Prostate gland (tissue), 2 donors: ENCODE data around the gene IP6K2. TPM values are rescaled to one million over a fixed set of nuclear protein-coding genes. Genes with fewer than 3 reads are reported as not detected.

Experiments used
- DNase-seq: peaks from one replicate; pipeline ENCODE4 v3.0.0-alpha.2; 2019; ENCODE audit warnings: low spot score
- H3K27ac ChIP-seq, 2 donors: fragments of 200-600 bp; sonication (generic); 2 replicates each; pipeline ENCODE4 v1.5.1; 2017 to 2019
- H3K27me3 ChIP-seq: fragments of 200-600 bp; sonication (generic); replicated peaks from 2 replicates; pipeline ENCODE4 v1.5.1; 2019; ENCODE audit not compliant: insufficient read depth
- H3K36me3 ChIP-seq, 2 donors: fragments of 200-600 bp; sonication (generic); 1 replicate in 1 of 2; 2 replicates in 1 of 2; pipeline versions ENCODE4 v1.5.1 to v1.8.1; 2017 to 2019
- H3K4me1 ChIP-seq: fragments of 200-600 bp; sonication (generic); replicated peaks from 2 replicates; pipeline ENCODE4 v1.5.1; 2019
- H3K4me3 ChIP-seq, 2 donors: fragments of 200-600 bp; sonication (generic); 2 replicates each; pipeline ENCODE4 v1.5.1; 2017 to 2019
- H3K9me3 ChIP-seq: fragments of 200-600 bp; sonication (generic); 2 replicates; pipeline ENCODE4 v1.5.1; 2017
- CTCF ChIP-seq, 4 experiments: fragments of 200-600 bp in 2 of 4; fragments of 450-650 bp in 2 of 4; sonication (generic) in 2 of 4; IDR thresholded peaks; 1 replicate in 3 of 4; 2 replicates in 1 of 4; pipeline ENCODE4 v1.5.1; 2016 to 2019; ENCODE audit warnings: antibody characterized with exemption in 4 of 4, mild to moderate bottlenecking in 2 of 4, moderate library complexity in 2 of 4
- POLR2A ChIP-seq: fragments of 450-650 bp; IDR thresholded peaks from one replicate; pipeline ENCODE4 v1.6.1; 2016; ENCODE audit warnings: antibody characterized with exemption, mild to moderate bottlenecking
- POLR2AphosphoS5 ChIP-seq: sonication (generic); formaldehyde crosslinking; IDR thresholded peaks from one replicate; pipeline ENCODE4 v1.6.1; 2017; ENCODE audit warnings: antibody characterized with exemption
- WGBS: methylation state at CpG from one replicate; pipeline ENCODE4 v1.1.5; 2018; 5-methylcytosine and 5-hydroxymethylcytosine counted together
- intact Hi-C: fragments of 100-400 bp; cut with DNase I; formaldehyde crosslinking; loops from one replicate; pipeline ENCODE4 v1.14.2; 2022
- total RNA-seq, 2 donors: library from RNA; depleted of rRNA; stranded (reverse); fragments of >200 nt; gene quantifications; one replicate each; pipeline ENCODE4 v1.1.0, GENCODE V29; 2016

The IP6K2 gene
- total RNA-seq, 2 donors from 2014 or later: 112 to 165 TPM

DNA sequence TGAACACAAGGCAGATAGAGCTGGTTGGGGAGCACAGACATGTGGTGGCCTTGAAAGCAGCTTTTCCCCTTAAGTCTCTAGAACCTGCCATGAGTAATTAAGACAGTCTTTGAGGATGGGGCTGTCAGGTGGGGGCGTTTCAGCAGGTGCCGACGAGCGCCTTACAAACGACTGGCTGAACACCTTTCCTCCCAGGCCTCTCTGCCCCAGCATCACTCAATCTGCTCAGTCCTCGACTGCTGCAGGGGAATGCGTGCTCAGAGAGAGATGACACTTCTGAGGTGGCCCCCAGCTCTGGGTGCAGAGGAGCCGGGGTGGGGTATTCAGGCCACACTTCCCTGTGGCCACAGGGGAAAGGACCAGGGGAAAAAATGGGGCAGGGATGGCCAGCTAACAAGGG is 23.2 kb downstream of the IP6K2 start:
- H3K36me3 ChIP-seq: peaks cover 7 to 15% of the 10 kb centered on the region in 2 donors
- H3K4me1 ChIP-seq: peaks cover 5% of the 10 kb centered on the region

GRCh38 chr3:48692551-48692950 is 24.5 kb downstream of the IP6K2 start:
- no peak overlapping the region for H3K4me3 ChIP-seq
- no peak for DNase-seq
- peaks cover 5% of the 10 kb centered on the region for H3K4me1 ChIP-seq
- intact Hi-C loops: no loop called here
- H3K27ac ChIP-seq: no peak overlapping the region
- H3K36me3 ChIP-seq: peaks cover 15 to 20% of the 10 kb centered on the region in 2 donors
- H3K9me3 ChIP-seq: no peaks in the 10 kb centered on the region
- no peaks in the 10 kb centered on the region for H3K27me3 ChIP-seq
- no peak for TF ChIP-seq CTCF (IDR thresholded peaks at IDR 0.05)
- no peak for TF ChIP-seq POLR2AphosphoS5
- no peak for TF ChIP-seq POLR2A

More for the DNA sequence above, 23.2 kb downstream of the IP6K2 start:
- no peaks in the 10 kb centered on the region for H3K9me3 ChIP-seq
- H3K27ac ChIP-seq: peak overlapping the region; percentile 74 to 76
- intact Hi-C loops: no loop called here
- no peaks in the 10 kb centered on the region for H3K27me3 ChIP-seq
- TF ChIP-seq POLR2AphosphoS5: no peak
- TF ChIP-seq POLR2A: no peak
- no peak for TF ChIP-seq CTCF (IDR thresholded peaks at IDR 0.05)
- peak overlapping the region; percentile 20 to 27 for H3K4me3 ChIP-seq
- 73% methylated on average over 8 of the region's 8 CpGs for WGBS
- DNase-seq: no peak

DNA sequence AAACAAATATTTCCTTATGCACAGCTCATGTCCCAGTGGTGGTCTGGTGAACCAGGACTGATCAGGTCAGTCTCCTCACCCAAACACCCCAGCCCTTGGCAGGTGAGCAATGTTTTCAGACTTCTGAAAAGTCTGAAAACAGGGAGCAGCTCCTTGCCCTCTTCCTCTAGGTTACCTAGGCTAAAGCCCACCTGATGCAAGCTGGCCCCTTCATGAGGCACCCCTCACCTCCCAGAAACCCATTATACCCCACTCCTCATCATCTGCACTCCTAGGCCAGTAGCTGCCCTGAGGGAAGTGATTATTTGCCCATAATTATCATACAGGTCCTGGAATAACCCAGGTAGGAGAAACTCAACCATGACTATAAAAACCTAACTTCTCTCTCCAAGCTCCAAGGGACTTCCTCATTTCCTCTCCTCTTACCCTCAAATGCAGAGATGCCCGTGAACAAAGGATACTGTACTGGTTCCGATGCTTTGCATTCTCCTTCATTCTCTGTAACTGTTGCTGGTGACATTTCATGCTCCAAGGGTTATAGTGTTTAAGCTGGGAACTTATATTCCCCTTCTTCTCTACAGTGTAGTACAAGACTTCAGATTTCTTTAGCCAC is 26.1 kb downstream of the IP6K2 start:
- 80% methylated on average over 2 of the region's 2 CpGs for WGBS
- no peak overlapping the region for H3K27ac ChIP-seq
- peaks cover 15 to 23% of the 10 kb centered on the region in 2 donors for H3K36me3 ChIP-seq

DNA sequence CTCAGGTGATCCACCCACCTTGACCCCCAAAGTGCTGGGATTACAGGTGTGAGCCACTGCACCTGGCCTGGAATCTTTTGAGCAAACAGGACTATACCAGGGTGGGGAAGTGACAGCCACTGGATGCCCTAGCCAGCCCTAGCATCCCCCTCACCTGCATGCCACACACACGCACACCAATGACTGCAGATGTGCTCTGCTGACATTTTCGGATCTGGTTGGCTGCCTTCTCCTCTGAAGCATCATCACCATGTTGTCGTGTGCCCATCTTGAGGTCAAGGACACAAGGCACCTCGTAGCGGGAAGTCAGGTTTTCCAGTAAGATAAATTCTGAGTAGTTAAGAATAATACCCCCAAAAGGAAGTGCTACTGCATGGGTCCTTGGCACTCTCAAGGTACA is 27.6 kb downstream of the IP6K2 start:
- no peak overlapping the region for H3K4me3 ChIP-seq
- H3K36me3 ChIP-seq: peaks cover 15 to 23% of the 10 kb centered on the region in 2 donors
- WGBS: 93% methylated on average over 5 of the region's 5 CpGs
- intact Hi-C loops: loop anchor here (5.0 kb wide), 2 partner anchors 132 to 158 kb away; partner anchors contain the start of genes PFKFB4 and PRKAR2A
- H3K4me1 ChIP-seq: no peaks in the 10 kb centered on the region
- DNase-seq: no peak
- no peaks in the 10 kb centered on the region for H3K27me3 ChIP-seq
- H3K9me3 ChIP-seq: no peaks in the 10 kb centered on the region
- H3K27ac ChIP-seq: no peak overlapping the region
- TF ChIP-seq POLR2A (no peak), POLR2AphosphoS5 (no peak), CTCF (IDR thresholded peaks at IDR 0.05) (no peak)

More for the DNA sequence above, 26.1 kb downstream of the IP6K2 start:
- no peak for DNase-seq
- Histone ChIP-seq H3K9me3 (no peaks in the 10 kb centered on the region), H3K4me3 (no peak overlapping the region), H3K4me1 (peaks cover 2% of the 10 kb centered on the region), H3K27me3 (no peaks in the 10 kb centered on the region)
- intact Hi-C loops: no loop called here
- no peak for TF ChIP-seq CTCF (IDR thresholded peaks at IDR 0.05)
- no peak for TF ChIP-seq POLR2A
- TF ChIP-seq POLR2AphosphoS5: no peak

DNA sequence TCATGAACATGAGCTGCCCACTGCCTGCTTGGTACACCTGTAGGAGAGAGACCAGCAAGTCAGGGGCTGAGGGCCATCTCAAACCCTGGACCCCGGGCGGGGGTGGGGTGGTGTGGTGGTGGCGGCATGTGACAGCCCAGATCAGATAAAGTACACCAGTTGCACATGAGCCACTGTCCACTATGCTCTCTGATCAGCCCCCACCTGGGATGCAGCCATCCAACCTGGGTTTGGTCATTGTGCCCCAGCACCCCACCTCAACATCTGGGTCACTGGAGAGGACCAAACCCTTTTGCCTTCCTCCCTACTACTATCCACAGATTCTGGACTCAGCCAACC is 28.3 kb downstream of the IP6K2 start:
- 90% methylated on average over 3 of the region's 3 CpGs for WGBS

More for the DNA sequence above, 28.3 kb downstream of the IP6K2 start:
- H3K27me3 ChIP-seq: no peaks in the 10 kb centered on the region
- intact Hi-C loops: loop anchor here (5.0 kb wide), 2 partner anchors 131 to 159 kb away; partner anchors contain the start of genes PFKFB4 and PRKAR2A
- no peak for DNase-seq
- no peaks in the 10 kb centered on the region for H3K9me3 ChIP-seq
- H3K27ac ChIP-seq: no peak overlapping the region
- no peak overlapping the region for H3K4me3 ChIP-seq
- H3K4me1 ChIP-seq: peaks cover 3% of the 10 kb centered on the region
- TF ChIP-seq POLR2A (no peak), CTCF (IDR thresholded peaks at IDR 0.05) (no peak), POLR2AphosphoS5 (no peak)
- peaks cover 15 to 23% of the 10 kb centered on the region in 2 donors for H3K36me3 ChIP-seq
